Lower leg skin (tissue), 4 donors: ENCODE data around the gene TSPAN32. TPM values are rescaled to one million over a fixed set of nuclear protein-coding genes. Genes with fewer than 3 reads are reported as not detected.

Experiments
- DNase-seq, 2 donors: peaks; one replicate each; pipeline ENCODE4 v3.0.0-alpha.2; 2019; ENCODE audit warnings: low spot score in 2 of 2
- H3K4me3 ChIP-seq: fragments of 200-600 bp; sonication (generic); 2 replicates; pipeline ENCODE4 v1.5.1; 2017; ENCODE audit warnings: mild to moderate bottlenecking, low read depth; ENCODE audit not compliant: poor library complexity, severe bottlenecking
- CTCF ChIP-seq, 3 donors: fragments of 450-650 bp; IDR thresholded peaks; one replicate each; pipeline ENCODE4 v1.5.1; 2016; ENCODE audit warnings: antibody characterized with exemption in 3 of 3, mild to moderate bottlenecking in 3 of 3, moderate library complexity in 2 of 3
- POLR2A ChIP-seq, 2 donors: fragments of 450-650 bp; IDR thresholded peaks; one replicate each; pipeline ENCODE4 v1.6.1; 2016 to 2017; ENCODE audit warnings: antibody characterized with exemption in 2 of 2, mild to moderate bottlenecking in 1 of 2, moderate library complexity in 1 of 2
- WGBS, 2 donors: methylation state at CpG; one replicate each; pipeline ENCODE4 v1.1.5; 2018; 5-methylcytosine and 5-hydroxymethylcytosine counted together
- intact Hi-C: fragments of 100-400 bp; cut with DNase I; formaldehyde crosslinking; loops from one replicate; pipeline ENCODE4 v1.15.0; 2023; ENCODE audit warnings: low total_unique reads
- total RNA-seq, 4 donors: library from RNA; depleted of rRNA; stranded (reverse); fragments of >200 nt; gene quantifications; one replicate each; pipeline ENCODE4 v1.1.0, GENCODE V29; 2016

Gene TSPAN32
- total RNA-seq, 4 donors from 2014 or later: 0.30 to 2.4 (median 1.5) TPM

DNA sequence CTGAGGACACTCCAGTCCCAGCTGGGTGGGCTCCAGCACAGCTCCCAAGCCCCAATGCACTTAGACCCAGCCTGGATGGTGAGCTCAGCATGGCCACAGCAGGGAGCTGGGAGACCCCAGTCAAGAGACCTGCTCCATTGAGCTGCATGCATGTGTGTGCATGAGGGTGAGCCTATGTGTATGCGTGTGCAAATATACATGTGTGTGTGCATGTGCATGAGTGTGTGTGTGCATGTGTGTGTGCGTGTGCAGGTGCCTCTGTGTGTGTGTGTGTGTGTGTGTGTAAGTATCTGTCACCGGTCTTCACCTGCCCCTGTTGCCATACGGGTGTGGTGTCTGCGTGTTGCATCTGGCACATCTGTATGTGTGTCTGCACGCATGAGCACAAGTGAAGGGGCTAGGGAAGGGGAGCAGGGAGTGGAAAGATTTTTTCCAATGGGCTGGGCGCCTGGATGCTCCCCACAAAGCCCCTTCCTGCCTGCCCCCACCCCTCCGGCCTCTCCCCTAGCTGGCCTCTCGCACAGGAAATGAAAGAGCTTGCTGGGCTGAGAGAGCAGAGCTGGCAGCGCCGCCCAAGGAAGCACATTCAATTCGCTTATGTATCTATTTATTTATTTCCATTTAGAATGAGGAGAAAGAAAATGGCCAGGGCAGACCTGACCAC, 4.1 kb downstream of the TSPAN32 start:
- 23 to 25% methylated on average over 12 of the region's 12 CpGs for WGBS, 2 donors
- intact Hi-C loops: loop anchor here (2.0 to 10.0 kb wide), 2 partner anchors 115 to 229 kb away; no protein-coding TSS in a partner anchor
- peak in 1 of 2 donors; percentile 84 for DNase-seq
- no peak overlapping the region for H3K4me3 ChIP-seq
- TF ChIP-seq CTCF (IDR thresholded peaks at IDR 0.05) (no peak), POLR2A (IDR thresholded peaks at IDR 0.05) (no peak)

DNA sequence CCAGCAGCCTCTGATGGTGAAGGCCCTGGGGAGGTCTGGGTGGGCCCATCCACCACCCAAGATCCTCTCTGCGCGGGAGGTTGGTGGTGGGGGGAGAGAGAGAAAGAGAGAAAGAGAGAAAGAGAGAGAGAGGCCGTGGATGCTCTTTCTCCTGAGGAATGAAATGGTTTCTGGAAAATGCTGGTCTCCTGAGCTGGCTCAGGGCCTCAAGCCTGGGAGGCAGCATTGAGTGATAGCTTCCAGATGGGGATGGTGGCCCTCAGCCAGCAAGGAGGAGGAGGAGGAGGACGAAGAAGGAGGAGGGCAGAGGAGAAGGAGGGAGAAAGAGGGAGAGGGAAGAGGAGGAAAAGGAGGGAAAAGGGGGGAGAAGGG, 4.6 kb downstream of the TSPAN32 start:
- H3K4me3 ChIP-seq: no peak overlapping the region
- TF ChIP-seq CTCF (IDR thresholded peaks at IDR 0.05) (no peak), POLR2A (IDR thresholded peaks at IDR 0.05) (no peak)
- DNase-seq: peak in 1 of 2 donors; percentile 85
- 26 to 35% methylated on average over 4 of the region's 4 CpGs for WGBS, 2 donors
- intact Hi-C loops: loop anchor here (2.0 to 10.0 kb wide), 2 partner anchors 114 to 228 kb away; no protein-coding TSS in a partner anchor

DNA sequence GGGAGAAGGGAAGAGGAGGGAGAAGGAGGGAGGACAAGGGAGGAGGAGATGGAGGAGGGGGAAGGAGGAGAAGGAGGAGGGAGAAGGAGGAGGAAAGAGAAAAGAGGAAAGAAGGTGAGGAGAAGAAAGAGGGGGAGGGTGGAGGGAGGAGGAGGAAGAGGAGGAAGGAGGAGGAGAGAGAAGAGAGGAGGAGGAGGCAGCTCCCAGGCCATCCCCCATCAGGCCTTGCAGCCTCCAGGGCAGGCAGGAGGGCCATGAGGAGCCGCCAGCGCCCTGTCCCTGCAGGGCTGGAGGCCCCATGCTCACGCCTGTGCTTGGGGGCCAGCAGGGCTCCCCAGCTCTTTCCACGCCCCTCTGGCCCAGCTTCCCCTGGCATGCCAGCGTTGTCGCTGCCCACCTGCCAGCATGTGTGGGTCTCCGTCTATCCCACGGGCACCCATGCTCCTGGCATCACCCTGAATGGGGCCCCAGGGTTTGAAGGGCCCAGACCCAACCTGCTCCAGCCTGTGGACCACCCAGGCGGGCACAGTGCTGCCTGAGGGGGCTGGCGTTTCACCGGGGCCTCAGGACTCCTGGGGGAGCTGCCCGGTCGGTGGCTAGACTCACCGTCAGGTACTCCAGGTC, 5.2 kb downstream of the TSPAN32 start:
- DNase-seq: peak in 1 of 2 donors; percentile 72
- intact Hi-C loops: loop anchor here (2.0 to 10.0 kb wide), 2 partner anchors 114 to 228 kb away; no protein-coding TSS in a partner anchor
- H3K4me3 ChIP-seq: no peak overlapping the region
- 39 to 49% methylated on average over 6 to 9 of the region's 14 CpGs for WGBS, 2 donors
- no peak for TF ChIP-seq CTCF (IDR thresholded peaks at IDR 0.05)
- TF ChIP-seq POLR2A (IDR thresholded peaks at IDR 0.05): no peak

- TF ChIP-seq CTCF (IDR thresholded peaks at IDR 0.05): no peak
- TF ChIP-seq POLR2A (IDR thresholded peaks at IDR 0.05): no peak
- WGBS, 2 donors: 82 to 86% methylated on average over 21 to 23 of the region's 23 CpGs
- no peak overlapping the region for H3K4me3 ChIP-seq
- intact Hi-C loops: loop anchor here (2.0 to 10.0 kb wide), 2 partner anchors 113 to 227 kb away; no protein-coding TSS in a partner anchor
- DNase-seq: peak in 1 of 2 donors; percentile 85
Measured at GRCh38 chr11:2307501-2308331, 5.9 kb downstream of the TSPAN32 start.

DNA sequence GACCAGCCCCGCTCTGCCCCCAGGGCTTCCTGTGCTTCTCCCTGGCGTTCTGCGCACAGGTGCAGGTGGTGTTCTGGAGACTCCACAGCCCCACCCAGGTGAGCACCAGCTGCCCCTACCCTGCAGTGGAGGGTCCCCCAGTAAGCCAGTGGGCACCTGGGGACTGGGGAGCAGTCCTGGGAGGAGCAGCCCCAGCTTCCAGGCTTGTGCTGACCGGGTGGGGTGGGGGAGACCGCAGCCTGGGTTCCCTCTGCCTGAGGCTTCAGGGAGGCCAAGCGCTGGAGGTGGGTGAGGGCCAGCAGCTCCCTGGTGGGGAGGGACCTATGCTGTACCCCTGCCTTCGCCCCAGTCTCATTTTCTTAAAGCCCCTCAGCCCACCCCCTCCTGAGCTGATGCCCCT, 6.9 kb downstream of the TSPAN32 start:
- peak in 1 of 2 donors; percentile 78 for DNase-seq
- WGBS, 2 donors: 79 to 95% methylated on average over 3 to 4 of the region's 7 CpGs
- TF ChIP-seq POLR2A (IDR thresholded peaks at IDR 0.05): no peak
- no peak for TF ChIP-seq CTCF (IDR thresholded peaks at IDR 0.05)
- H3K4me3 ChIP-seq: no peak overlapping the region
- intact Hi-C loops: loop anchor here (10.0 kb wide), 1 partner anchor 226 kb away; no protein-coding TSS in a partner anchor
